Measurements from ENCODE around the gene ASPDH.
A peak's percentile ranks its signal among the peaks of the same experiment; 100 is the strongest.

ASPDH gene

DNA sequence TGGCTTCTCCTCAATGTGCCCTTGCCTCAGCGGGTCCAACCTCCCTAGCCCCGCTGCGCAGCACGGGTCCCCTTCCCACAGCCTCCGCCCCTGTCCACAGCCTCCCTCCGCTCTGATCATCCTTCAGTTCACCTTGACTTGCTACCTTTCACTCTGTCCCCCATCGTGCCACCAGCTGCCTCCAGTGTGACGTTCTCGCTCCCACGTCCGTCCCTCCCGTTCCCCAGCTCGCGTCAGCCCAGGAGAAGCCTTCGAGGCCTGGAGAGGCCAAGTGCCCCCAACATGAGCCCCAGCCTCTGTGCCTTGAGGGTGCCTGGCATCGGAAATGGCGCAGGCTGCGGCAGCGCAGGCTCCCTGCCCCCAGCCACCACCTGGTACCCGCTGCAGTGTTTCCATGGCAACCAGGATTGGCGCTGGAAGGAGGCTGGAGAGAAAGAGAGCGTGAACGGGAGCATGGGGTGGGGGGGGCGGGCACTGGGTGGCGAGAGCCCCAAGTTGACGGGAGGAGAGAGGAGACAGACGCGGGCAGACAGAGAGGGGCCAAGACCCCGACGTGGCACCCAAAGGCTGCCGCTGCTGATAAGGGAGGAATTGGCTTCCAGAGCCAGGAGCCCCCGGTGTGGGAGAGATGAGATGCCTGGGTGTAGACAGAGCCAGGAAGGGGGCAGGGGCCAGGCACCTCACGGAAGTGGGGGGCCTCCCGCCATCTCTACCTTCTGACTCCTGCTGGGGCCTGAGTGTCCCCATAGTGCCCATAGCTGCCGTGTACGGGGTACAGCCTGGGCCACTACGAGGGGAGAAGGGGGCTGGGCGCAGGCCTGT, 844 bp upstream of the ASPDH start:
- peak; percentile 58 for DNase-seq (ENCODE audit: low read depth, low spot score)

DNA sequence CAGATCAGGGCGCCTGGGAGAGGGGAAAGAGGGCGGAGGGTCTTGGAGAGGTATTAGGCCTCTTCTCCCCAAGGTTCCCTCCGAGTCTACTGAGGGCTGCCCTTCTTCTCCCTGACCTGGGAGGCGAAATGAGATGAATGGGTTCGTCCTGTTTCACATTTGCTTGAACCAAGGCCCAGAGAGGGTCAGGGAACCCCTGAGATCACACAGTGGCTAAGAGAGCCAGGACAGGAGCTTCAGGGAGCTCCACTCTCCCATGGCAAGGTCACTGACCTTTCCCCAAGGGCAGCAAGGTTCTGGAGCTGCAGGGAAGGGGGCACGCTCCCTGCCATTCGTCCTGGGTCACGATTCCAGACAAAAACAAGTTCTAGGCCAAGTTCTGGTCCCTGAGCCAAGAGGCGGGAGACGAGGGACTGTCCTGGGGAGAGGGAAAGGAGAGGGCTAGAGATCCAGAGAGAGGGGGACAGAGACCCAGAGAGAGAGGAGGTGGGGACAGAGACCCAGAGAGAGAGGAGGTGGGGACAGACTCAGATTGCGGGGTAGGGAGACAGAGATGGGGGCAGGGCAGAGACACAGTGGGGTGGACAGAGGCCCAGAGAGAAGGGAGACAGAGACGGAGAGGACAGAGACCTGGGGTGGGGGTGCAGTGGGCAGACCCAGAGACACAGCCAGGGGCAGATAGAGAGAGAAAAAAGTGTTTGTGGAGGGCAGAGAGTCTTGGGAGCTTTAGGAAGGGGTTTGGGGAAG, 541 bp downstream of the ASPDH start:
- DNase-seq (ENCODE audit: low read depth, low spot score) = no peak

DNA sequence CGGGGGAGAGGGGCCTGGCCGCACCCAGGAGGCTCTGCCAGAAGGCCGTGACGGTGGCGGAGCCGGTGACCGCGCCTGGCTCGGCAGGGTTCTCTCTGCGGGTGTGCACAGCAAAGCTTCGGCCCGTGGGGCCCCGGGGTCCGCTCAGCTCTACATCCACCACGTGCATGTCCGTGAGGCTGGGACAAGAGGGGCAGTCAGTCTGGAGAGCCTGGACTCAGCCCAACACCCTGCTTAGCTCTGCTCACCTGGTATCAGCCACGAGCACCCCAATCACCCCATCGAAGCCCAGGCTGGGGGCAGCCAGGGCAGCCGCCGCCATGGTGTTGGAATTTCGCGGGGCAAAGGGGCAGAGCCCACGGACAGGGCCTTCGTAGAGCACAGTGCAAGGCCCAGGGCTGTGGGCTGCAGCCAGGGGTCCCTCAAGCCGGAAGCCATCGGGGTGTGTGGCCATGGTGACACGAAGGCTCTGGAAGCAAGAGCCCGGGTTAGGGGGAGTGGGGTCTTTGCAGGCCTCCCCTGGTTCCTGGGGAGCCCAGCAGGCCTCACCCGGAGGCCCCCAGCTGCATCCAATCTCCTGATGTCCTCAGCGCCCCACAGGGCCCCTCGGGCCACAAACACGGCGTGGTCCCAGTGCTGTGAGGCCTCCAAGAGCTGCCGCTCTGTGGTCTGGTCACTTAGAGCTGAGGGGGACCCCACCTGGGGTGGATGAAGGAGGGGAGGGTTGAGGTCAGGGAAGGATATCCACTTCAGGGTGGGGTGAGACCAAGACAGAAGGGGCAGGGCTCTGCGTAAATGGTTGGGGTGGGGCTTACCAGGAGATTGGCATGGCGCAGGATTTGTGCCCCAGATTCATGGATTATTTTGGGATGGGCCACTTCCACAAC, 1.4 kb downstream of the ASPDH start:
- no peak for DNase-seq (ENCODE audit: low read depth, low spot score)

DNA sequence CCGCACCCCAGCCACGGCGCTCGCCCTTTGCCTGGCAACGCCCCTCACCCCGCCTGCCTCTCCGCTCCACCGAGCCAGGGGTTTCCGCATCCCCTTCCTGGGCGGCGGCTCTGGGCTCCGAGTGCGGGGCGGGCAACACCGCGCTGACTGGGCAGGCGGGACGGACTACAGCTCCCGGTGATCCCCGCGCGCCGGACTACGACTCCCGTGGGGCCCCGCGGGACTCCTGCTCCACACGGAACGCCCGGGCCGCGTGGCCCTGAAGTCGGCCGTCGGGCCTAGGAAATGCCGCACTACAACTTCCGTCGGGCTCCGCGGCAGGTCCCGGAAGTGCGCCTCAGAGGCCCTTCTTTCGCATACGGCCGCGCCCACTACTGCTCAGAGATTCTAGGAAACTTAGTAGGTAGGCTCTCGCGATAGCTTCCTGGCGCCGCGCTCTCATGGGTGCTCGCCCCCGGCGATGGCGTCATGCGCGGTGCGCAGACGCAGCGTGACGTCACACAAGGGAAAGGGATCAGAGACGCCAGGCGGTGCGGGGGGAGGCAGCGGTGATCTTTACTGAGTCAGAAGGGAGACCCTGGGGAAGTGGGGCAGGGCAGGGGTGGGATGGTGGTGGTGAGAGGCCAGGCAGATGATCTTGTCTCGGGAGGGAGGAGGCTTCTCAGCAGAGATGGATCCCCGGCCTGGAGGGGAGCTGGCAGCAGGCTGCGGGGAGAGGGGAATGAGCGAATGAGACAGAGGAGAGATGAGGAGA, 2.5 kb downstream of the ASPDH start, which contains the start of gene JOSD2:
Gene JOSD2 (minus strand): TSS at position 123 of the 754 bp plus-strand sequence. CDS start 760 bp downstream, outside the sequence.
- peak; percentile 100 for DNase-seq (ENCODE audit: low read depth, low spot score)

DNA sequence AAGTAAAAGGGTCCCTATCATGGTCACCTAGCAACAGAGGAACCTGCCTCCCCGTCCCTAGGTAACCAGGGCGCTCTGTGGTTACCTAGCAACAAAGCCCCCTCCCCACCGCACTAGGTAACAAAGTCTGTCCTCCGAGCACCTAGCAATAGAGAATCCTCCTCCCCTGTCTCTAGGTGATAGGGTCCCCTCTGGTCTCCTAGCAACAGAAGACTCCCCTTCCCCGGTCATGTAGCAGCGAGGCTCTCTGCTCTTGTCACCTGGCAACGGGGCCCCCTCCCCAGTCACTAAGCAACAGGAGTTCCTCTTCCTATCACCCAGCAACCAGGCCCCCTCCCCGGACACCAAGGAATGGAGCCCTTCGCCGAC, 3.0 kb downstream of the ASPDH start:
- DNase-seq (ENCODE audit: low read depth, low spot score) = no peak

DNA sequence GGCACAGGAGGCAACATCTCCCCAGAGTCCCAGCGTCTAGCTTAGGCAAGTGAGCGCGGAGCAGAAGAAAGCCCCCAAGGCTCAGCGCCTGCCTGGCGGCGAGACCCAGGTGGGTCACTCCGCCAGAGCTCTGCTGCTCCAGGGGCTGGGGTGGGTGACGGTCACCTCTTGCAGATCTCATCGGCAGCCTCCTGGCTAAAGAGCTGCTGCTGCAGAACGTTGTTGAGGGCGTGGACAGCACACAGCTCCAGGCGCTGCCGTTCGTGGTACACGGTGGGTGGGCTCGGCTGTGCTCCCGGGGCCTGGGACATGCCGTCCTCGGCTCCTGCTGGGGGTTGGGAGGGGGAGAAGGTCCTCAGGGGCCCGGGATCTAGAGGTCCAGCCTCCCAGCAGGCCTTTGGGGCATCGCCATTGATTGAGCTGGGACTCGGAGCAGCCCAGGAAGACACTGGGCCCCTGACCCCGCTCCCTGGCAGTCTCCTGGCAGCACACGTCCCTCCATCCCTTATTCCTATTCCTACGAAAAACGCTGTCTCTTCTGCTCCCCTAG, 3.5 kb downstream of the ASPDH start:
- DNase-seq (ENCODE audit: low read depth, low spot score) = peak; percentile 32

DNA sequence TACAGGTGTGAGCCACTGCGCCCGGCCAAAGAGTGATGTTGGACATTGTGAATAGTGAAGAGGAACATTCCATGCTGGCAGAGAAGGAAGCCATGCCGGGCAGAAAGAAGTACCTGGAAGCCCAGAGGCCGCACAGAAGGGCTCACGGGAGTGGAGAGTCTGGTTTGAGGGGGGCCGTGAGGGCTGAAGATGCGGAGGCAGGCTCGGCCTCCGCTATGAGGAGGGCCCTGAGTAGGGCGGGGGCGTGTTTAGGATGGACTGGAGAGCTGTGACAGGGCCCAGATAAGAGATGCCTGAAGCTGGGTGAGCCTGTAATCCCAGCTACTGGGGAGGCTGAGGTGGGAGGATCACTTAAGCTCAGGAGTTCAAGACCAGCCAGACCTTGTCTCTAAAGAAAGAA, 4.3 kb downstream of the ASPDH start:
- DNase-seq (ENCODE audit: low read depth, low spot score) = no peak

DNA sequence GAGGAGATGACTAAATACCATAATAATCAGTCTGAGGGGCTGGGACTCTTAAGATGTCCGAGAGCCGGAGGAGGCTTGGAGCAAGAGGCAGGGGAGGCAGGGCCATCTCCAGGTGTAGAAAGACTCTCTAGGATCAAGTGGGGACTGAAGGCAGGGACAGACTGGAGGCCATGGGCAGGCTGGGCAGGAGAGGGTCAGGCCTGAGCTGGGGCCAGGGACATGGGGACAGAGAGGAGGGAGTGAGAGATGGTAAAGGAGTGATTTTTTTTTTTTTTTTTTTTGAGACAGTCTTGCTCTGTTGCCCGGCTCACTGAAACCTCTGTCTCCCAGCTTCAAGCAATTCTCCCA, 4.9 kb downstream of the ASPDH start:
- no peak for DNase-seq (ENCODE audit: low read depth, low spot score)

DNA sequence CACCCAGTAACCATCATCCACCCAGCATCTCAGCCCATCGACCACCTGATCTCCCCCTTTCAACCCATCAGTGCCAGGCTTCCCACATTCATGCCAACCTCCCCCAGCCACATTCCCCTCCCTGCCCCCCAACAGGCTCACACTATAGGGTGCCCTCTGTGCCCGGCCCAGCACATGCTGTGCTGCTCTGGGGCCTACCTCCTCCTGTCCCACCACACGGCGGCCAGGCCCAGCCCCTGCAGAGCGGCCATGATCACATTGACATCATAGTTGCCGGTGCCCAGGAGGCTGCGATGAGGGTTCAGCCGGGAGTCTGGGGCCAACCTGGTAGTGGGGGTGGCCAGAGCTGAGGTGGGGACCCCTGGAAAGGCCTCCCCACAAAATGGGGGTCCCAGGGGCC, 6.3 kb downstream of the ASPDH start:
- no peak for DNase-seq (ENCODE audit: low read depth, low spot score)

DNA sequence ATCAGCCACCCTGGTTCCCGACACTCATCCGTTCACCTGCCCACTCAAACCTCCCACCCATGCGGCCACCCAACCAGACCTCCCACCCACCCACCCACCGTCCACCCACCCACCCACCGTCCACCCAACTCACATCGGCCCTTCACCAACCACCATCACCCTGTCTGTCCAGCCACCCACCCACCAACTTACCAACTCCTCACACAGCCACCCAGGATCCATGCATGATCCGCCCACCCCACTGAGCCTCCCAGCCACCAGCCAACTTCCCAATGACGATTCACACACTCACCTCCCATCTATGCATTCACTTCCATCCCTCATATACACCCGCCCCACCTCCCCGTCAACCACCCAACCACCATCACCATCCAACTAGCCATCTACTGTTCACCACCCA, 7.0 kb downstream of the ASPDH start:
- DNase-seq (ENCODE audit: low read depth, low spot score) = no peak

DNA sequence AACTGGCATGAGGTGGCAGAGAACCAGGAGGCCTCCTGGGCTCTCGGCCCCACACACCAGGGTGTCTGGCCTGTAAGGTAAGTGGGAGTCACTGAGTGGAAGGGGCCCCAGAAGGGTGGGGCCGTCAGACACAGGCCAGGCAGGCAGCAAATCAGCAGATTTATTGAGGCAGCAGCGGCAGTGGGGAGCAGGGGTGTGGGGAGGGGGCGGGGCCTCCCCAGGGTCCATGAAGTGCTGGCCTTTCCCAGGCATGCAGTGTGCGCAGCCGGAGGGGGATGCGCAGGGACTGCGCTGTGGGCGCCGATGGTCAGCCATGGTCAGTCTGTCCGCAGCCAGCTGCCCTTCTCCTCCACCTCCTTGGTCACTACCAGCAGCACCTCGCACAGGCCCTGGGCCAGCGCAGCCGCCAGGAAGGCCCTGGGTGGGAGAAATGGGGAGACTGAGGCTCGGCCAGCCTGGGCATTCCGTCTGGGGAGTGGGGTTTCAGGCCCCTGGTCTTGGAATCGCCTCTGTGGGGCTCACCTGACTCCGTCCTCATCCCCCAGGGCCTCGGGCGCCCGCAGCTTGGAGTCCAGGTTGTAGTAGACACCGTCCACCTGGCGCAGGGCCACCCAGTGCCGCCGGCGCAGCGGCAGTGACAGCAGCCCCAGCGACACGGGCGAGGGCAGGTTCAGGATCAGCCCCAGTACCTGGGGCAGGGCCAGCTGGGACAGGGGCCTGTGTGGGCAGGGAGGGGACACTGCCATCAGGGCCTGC, 7.7 kb downstream of the ASPDH start:
- no peak for DNase-seq (ENCODE audit: low read depth, low spot score)

DNA sequence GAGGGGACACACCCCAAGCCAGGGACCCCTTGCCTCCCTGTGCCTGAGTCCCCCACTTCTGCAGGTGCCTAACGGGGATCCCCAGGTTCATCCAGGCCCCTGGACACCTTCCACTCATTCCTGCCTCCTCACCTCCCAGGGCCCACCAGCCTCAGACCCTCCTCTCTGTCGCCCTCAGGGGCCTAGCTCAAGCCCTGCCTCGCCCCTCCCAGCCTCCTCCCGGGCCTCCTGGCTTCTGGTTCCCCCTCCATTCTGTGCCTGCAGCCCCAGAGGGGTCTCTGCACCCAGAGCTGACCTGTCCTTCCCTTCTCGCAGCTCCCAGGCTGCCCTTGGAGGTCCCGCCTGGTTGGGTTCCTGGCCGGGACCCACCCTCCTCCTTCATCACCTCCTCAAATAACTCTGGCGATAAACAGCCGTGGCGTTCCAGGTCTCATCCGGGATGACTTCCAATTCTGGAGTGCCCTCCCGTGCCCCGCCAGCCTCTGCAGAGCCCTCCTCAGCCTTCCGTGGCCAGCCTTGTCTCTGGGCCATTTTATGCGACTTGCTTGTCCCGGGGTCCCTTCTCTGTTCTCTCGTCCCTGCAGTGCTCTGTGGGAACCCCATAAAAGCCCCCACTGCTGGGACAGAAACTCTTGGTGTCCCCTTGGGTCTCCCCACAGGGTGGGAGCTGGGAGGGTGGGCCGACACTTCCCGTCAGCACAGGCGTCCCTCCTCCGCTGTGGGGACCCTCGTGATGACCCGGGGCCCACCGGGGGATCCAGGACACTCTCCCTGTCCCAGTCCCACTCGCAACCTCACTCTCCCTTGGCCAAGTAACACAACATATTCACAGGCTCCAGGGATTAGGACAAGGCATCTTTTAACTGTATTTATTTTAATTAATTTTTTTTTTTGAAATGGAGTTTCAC, 11.9 kb downstream of the ASPDH start:
- no peak for DNase-seq (ENCODE audit: low read depth, low spot score)

DNA sequence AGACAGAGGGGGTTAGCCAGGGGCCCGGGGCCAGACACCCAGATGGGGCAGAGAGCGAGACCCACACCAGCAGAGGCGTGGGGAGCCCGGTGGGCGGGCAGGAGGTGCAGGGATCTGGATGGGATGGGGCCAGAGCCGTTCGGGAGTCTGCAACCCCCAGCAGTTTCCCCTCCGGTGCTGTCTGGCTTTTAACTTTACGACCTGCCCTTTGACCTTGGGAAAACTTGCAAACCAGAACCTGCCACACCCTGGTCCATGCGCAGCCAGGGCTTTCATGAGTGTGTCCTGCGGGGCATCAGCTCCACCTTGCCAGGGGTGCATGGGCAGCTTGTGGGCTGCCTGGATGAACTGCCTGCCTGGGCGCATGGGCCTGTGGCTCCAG, 12.5 kb downstream of the ASPDH start:
- DNase-seq (ENCODE audit: low read depth, low spot score) = no peak

DNA sequence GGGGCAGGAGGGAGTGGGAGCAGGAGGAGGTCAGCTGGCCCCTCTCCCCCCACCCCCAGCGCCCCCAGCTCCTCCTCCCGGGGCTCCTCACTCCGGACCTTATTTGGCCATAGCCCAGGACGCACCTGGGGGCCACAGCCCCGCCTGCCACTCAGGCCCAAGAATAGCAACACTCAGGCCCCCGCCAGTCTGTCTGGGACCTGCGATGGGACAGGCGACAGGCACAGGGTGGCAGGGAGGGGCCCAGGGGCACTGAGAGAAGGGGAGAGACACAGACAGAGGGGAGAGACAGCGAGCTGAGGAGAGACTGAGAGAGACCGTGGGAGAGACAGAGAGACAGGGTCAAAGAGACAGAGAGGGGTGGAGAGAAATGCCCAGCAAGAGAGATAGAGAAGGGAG, 13.0 kb downstream of the ASPDH start:
- DNase-seq (ENCODE audit: low read depth, low spot score) = no peak

DNA sequence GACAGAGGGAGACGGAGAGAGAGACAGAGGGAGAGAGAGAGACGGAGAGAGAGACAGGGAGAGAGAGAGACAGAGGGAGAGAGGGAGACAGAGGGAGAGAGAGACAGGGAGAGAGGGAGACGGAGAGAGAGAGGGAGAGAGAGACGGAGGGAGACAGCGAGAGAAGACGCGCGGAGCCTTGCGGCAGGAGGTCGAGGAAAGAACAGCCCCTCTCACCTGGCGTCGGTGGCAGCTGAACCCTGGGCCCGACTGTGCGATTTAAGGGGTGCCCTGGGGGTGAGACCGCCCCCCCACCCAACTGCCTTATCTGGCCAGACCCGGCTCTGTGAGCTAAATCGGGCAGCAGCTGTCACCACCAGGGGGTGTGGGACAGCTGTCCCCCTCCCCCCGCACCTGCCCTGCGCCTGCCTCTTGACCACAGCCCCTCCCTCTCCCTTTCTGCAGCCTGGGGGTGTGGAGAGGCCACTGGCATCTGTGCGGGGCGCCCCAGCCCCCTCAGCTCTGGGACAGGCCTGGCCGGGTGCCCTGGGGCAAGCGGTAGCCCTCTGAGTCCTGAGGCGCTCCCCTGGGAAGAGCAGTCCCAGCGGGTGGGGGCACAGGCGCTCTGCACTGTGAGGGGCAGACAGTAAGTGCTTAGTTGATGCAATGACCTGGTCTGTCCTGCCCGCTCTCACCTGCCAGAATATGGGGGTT, 13.5 kb downstream of the ASPDH start:
- peak; percentile 43 for DNase-seq (ENCODE audit: low read depth, low spot score)

DNA sequence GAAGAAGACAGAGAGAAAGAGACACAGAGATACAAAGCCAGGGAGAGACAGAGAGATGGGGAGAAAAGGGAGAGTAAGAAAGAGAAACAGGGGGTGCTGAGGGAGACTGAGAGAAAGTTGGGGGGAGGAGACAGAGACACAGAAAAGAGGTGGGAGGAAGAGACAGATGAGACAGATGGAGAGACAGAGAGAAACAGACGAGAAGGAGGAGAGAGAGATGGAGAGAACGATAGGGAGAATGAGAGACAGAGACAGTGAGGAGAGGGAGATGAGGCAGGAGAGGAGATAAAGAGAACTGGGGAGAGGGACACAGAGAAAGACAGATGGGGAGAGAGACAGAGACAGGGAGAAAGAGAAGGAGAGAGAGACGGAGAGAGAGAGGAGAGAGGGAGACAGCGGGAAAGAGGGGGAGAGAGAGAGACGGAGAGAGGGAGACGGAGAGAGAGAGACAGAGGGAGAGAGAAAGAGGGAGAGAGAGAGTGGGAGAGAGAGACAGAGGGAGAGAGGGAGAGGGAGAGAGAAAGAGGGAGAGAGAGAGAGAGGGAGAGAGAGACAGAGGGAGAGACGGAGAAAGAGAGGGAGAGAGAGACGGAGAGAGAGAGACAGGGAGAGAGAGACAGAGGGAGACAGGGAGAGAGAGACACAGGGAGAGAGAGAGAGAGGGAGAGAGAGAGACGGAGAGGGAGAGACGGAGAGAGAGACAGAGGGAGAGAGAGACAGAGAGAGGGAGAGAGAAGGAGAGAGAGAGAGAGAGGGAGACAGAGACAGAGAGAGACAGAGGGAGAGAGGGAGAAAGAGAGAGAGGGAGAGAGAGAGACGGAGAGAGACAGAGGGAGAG, 15.3 kb downstream of the ASPDH start:
- no peak for DNase-seq (ENCODE audit: low read depth, low spot score)

DNA sequence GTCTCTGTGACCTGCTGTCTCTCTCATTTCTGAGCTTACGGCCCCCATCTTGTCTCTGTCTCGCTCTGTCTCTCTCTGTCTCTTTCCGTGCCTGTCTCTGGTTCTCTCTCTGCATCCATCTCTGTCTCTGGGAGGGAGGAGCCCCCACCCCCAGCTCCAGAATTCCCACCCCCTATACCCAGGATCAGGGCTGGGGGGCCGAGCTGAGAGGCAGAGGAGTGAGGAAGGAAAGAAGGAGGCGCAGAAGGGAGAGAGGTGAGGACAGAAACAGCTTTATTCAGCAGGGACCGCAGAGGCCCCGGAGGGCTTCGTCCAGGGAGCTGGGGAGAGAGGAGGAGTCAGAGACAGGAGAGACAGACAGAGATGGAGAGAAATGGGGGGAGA, 16.7 kb downstream of the ASPDH start:
- no peak for DNase-seq (ENCODE audit: low read depth, low spot score)

Data from astrocyte of the hippocampus (primary cell).